GM12872 (cell line): ENCODE results near the gene NACC2.

ENCODE experiments used
- TF ChIP-seq, protein P1 (sequence below): IDR thresholded peaks from 3 replicates; pipeline ENCODE4 v1.5.1; 2011; ENCODE audit warnings: low read depth, mild to moderate bottlenecking, low read length, moderate library complexity; ENCODE audit not compliant: insufficient read depth

NACC2 gene

DNA sequence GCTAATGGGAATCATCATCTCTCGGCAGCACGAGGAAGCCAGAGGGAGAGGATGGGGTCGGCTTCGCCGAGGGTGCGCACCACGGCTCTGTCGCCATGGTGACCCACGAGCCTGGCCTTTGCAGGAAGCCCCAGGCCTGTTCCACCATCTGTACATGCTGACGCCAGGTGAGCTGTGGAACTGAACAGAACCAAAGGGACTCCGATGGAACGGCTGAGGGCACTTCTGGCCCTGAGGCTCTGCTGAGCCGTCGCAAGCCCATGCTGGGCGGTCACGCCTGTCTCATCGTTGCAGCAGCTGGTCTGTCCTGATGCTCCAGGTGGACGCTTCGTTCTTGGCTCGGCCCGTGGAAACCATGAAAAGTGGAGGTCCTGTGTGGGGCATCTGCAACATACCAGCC is 99.3 kb downstream of the NACC2 start:
- TF ChIP-seq, protein P1, sequence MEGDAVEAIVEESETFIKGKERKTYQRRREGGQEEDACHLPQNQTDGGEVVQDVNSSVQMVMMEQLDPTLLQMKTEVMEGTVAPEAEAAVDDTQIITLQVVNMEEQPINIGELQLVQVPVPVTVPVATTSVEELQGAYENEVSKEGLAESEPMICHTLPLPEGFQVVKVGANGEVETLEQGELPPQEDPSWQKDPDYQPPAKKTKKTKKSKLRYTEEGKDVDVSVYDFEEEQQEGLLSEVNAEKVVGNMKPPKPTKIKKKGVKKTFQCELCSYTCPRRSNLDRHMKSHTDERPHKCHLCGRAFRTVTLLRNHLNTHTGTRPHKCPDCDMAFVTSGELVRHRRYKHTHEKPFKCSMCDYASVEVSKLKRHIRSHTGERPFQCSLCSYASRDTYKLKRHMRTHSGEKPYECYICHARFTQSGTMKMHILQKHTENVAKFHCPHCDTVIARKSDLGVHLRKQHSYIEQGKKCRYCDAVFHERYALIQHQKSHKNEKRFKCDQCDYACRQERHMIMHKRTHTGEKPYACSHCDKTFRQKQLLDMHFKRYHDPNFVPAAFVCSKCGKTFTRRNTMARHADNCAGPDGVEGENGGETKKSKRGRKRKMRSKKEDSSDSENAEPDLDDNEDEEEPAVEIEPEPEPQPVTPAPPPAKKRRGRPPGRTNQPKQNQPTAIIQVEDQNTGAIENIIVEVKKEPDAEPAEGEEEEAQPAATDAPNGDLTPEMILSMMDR: no peak

DNA sequence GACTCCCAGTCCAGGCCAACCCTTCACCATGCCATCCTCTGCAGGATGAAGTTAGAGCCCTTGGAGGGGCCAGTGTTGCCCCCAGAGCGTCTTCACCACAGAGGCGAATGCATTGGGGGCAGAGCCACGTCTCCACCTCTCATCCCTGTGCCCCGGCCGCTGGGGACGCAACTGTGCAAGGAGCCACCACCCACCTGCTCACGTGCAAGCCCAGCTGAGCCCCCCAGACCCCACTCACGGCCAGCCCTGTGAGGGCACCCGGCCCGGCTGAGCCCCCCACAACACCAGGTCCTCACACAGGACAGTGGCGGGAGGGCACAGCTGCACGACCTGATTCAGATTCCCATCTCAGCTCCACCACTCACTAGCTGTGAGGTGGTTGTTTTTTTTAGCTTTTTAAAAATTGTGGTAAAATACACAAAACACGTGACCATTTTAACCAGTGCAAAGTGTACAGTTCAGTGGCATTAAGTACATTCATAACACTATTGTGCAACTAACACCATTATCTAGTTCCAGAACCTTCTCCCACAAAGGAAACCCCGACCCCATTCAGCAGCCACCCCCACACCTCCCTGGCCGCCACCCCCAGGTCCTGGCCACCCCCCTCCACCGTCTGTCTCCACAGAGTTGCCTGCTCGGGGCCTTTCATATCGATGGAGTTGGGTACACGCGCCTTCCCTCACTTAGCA is 100.4 kb downstream of the NACC2 start:
- TF ChIP-seq, protein P1: no peak

DNA sequence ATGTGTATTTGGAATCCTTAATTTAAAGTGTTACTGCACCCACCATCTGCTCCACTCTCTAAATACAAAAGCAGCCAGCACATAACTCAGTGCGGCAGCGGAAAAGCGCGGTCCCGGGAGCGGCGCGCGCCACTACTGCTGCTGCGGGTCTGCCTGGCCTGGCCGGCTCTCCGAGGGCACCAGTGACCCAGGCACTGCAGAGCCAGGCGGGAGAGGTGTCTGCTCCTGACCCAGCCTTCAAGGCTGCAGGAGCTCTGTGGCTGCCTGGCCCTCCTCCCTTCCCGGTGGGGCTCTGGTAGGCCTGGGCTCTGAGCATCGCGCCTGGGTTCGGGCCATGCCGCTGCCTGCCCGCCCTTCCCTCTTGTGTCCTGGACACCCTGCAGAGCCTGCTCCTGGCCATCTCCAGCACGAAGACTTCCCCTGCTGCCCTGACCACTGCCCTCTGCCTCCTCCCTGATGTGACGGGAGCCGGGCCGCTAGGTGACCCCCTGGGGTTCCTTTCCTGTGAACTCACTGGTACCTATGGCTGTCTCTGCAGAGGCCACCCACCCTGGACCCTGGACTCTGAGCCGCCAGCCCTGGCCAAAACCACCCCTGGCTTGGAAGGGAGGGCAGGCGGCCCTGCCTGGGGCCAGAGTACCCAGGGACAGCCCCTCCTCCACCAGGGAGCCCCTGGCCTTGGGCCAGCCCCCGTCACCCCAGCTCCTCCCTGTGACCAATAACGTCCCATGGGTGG is 101.2 kb downstream of the NACC2 start:
- TF ChIP-seq, protein P1: no peak

DNA sequence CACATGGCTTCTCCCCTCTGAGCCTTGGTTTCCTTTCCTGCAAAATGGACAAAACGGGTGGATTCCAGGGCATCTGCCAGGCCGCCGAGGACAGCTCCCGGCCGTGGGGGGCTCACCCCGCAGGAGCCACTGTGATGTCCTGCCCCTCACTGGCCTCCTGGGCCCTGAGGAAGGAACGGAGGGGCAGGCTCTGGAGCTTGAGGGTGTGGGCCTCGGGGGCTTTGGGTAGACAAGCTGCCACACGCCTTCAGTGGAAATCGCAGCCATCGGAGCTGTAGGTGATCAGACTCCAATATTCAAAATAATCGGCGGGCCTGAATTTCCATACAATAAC is 101.7 kb downstream of the NACC2 start:
- TF ChIP-seq, protein P1: no peak

DNA sequence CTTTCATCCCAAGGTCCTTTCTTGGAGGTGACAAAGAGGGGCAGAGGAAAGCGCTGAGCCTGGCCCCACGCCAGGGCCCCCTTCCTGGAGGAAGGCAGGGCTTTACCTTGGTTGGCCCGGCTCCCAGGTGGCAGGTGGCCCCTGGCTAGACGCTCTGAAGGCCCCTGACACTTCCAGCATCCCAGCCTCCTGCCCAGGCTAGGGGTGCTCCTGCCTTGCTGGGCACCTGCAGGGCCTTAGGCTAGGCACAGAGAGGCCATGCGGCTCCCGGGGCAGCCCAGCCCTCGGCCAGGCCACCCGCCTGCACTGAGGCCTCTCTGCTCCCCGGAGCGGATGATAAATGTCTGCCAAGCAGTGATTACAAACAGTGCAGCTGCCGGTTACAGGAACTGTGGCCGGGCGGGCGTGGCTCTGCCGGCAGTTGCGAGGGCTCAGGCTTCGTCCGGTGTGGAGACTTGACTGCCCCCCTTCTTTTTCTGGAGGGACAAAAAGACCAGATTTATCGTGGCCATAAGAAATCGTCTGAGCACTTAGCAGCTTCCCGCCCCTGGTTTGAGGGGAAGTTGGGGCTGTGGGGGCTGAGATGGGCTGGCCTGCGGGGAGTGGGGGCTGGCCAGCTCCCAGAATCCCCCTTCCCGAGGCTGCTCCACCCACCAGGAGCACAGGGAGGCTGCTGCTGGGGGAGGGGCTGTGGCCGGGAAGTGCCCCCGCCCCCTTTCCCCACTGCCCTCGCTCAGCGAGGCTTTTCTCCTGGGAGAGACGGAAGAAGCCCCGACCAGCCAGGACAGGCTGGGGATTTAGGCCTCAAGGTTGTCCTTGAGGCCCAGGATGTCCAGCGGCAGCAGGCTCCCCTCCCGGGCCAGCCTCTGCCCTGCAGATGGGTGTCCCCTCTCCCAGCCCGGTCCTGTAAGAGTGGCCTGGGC is 102.3 kb downstream of the NACC2 start:
- TF ChIP-seq, protein P1: no peak

DNA sequence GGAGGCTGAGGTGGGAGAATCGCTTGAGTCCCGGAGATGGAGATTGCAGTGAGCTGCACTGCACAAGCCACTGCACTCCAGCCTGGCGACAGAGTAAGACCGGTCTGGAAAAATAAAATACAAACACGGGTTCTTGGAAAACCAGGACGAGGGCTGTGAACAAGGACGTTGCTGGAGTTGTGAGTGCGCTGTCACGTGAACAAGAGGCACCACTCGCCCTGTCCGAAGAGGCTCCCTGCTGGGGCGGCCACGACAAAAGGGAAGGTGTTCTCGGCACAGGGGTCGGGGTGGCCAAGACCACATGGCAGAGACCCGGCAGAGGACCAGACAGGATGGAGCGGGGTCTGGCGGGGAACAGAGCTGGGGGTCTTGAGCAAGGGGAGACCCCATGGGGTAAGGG is 103.3 kb downstream of the NACC2 start:
- TF ChIP-seq, protein P1: no peak
